T-helper 22 cell (primary cell): ENCODE measurements around the gene ZNF780A.
"Not testable (repeated sequence)": the region's sequence is repeated elsewhere in the genome, so short reads cannot be mapped to it uniquely, and the experiment has no call there.

ENCODE experiments used
- DNase-seq: peaks from one replicate; pipeline ENCODE4 v3.0.0-alpha.2; 2020; ENCODE audit warnings: low read depth

Gene ZNF780A

DNA sequence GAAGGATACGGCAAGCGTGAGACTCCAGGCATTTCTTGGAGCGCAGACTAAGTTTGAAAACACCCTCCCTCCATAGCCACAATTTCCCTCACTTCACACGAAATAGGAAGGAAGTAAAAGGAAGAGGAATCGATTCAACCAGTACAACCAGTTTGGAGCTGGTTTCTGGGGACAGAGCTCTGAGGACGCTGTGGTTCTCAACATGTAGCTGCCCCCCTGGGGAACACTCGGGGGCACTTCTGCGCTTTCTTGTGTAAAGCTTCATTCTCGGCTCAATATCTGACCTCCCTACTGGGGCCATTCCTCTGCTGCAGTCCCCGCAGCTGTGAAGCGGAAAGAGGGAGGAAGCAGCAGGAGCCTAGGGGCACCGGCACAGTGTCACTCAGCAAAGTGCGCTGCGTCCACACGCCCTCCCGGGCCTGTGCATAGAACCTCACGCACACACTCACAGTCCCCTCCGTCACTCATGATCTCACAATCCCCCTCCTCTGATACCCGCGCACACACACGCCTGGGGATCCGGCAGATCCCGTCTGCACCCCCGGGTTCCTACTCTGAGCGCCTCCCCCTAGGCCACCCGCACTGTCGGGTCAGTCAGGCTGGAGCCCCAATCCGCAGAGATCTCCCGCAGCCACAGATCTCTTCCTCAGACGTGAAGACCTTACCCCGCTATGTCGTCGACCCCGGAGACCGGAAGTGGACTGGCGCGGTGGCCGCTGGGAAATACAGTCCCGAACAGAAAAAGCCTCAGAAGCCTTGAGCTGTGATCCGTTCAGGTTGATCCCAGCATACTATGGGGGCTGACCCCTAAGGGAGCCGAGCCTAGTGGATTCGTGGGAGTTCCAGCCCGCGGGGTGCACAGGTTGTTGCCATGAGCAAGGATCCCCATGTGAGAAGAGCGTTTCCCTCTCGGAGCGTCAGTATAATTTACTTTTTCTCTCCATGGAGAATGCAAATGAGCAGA, at the start of gene ZNF780A:
Gene ZNF780A (minus strand): TSS at position 703 of the 964 bp plus-strand sequence. CDS start 6,190 bp downstream, outside the sequence.
- peak; percentile 55 for DNase-seq

DNA sequence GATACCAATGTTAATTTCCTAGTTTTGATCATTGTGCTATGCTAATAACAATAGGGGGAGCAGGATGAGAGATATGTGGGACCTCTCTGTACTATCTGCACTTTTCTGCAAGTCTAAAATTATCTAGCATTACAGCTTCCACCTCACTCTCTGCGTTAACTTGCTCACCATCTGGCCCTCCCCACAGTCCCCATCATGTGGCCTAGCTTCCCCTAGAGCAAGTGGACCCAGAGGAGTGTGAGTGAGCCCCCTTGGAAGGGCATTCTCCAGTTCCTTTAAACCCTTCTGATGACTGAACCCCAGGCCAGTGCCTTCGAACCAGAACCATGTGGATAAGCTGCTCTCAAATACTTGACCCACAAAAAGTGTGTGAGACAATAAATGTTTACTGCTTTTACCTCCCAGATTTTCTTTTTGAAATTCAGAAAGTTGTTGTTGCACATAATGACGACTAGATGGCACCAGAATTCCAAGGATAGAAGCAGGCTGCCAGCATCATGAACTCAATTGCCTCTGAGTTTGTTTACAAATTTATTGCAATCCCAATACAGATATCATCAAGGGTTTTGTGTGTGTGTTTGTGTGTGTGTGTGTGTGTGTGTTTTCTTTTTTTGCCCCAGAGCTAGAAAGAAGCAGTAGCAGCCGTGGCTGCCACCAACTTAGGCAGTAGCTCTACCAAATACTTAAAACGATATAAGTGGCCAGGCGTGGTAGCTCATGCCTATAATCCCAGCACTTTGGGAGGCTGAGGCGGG, 49.0 kb upstream of the ZNF780A start:
- no peak for DNase-seq

GRCh38 chr19:40136818-40137217, 46.1 kb upstream of the ZNF780A start:
- DNase-seq = no peak

- no peak for DNase-seq
Observed at GRCh38 chr19:40134866-40135265, 44.1 kb upstream of the ZNF780A start.

GRCh38 chr19:40133491-40133890, 42.7 kb upstream of the ZNF780A start:
- no peak for DNase-seq

DNA sequence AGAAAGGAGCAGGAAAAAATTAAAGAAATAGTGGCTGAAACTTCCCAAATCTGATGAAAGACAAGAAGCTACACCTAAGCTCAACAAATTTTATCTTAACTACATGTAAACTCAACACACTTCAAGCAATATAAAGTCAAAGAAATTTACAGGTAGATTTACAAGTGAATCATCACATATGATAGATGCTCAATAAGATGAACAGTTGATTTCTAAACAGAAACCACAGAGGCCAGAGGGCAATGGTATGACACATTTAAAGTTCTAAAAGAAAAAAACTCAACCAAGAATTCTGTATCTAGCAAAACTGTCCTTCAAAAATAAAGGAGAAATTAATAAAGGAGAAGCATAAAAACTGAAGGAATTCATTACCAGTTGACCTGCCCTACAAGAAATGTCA, 39.3 kb upstream of the ZNF780A start:
- DNase-seq = no peak

DNA sequence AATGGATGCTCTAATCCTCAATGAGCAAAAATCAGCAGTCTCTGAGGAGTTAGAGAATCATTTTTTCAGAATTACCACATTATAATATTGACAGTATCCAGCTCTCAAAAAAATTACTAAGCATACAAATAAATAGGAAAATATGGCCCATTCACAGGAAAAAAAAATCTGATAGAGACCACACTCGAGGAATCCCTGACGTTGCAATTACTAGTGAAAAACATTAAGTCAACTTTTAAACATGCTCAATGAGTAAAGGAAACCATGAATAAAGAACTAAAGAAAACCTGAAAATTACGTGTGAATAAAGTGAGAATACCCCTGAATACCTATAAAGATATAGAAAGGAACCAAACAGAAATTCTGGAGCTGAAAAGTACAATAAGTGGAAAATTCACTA, 38.7 kb upstream of the ZNF780A start:
- no peak for DNase-seq

GRCh38 chr19:40128991-40129390, 38.2 kb upstream of the ZNF780A start:
- DNase-seq = no peak

GRCh38 chr19:40119380-40119779, 28.6 kb upstream of the ZNF780A start:
- no peak for DNase-seq

DNA sequence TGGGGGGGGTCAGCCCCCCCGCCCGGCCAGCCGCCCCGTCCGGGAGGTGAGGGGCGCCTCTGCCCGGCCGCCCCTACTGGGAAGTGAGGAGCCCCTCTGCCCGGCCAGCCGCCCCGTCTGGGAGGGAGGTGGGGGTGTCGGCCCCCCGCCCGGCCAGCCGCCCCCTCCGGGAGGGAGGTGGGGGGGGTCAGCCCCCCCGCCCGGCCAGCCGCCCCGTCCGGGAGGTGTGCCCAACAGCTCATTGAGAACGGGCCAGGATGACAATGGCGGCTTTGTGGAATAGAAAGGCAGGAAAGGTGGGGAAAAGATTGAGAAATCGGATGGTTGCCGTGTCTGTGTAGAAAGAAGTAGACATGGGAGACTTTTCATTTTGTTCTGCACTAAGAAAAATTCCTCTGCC, 27.9 kb upstream of the ZNF780A start:
- DNase-seq = not testable (repeated sequence)

- DNase-seq = no peak
Observed at GRCh38 chr19:40116075-40116474, 25.3 kb upstream of the ZNF780A start.

GRCh38 chr19:40114119-40114518, 23.4 kb upstream of the ZNF780A start:
- DNase-seq = not testable (repeated sequence)

GRCh38 chr19:40112271-40112670, 21.5 kb upstream of the ZNF780A start:
- not testable (repeated sequence) for DNase-seq

DNA sequence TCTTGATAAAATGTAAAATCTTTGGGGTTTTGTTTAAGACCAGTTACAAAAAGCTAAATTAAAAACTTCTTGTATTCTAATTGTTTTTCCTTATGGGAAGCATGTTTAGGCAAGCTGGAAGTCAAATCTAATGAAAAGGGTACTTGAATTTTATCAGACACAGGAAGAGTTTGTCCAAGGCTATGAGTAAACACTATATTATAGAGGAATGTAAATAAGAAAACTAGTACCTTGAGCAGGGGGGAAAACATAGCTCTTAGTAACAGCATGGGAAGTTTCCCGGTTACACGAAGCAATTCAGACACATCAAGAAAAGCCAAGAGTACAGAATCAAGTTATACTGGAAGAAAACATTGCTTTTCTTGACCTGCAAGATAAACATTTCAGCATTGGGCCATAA, 19.8 kb upstream of the ZNF780A start:
- no peak for DNase-seq

DNA sequence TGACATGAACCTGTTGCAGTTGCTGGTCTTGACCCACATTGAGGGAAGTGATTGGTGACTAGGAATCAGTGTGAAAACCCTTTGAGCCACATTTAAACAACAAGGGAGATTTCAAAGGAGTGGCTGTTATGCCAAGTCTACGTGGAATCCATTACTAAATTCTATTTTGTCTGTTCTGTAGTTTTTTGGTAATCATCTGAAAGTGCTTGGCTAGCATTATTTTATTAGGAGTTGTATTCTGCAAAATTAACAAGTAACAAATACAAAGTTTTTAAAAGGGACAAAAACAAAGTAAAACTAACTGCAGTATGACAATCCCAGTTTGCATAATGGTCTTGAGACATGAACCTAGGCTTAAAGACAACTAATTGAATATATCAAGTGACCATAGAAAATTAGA, 14.0 kb upstream of the ZNF780A start:
- DNase-seq = no peak

GRCh38 chr19:40103600-40103999, 12.9 kb upstream of the ZNF780A start:
- DNase-seq = no peak

DNA sequence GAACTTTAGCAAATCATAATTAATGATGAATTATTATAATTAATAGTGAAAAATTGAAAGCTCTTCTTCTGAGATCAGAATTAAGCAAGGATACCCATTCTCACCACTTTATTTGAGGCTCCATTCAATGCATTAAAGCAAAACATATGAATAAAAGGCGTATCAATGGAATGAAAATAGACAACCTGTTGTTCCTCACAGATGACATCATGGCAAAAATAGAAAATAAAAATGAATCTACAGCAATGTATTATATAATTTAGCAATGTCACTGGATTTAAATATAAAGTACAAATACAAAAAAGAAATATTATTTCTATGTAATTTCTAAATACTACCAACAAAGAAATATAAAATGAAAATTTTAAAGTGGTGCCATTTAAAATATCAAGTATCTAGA, 11.1 kb upstream of the ZNF780A start:
- DNase-seq = no peak

DNA sequence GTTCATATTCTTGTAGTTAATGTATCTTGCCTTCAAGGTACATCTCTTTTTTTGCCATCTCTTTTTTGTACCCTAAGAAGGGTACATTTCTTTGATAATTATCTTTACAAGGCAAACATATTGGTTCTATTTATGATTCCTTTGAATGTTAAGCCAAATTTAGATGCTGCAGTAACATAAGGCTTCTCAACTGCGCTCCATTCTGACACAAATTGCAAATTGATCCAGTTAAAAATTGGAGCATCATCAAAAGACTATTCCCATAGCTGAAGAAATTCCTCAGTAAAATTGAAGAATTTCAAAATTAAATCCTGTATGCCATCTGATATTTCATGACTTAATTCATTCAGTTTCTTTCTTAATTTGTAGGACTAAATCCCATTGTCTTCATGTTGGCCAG, 2.7 kb upstream of the ZNF780A start:
- DNase-seq = no peak

DNA sequence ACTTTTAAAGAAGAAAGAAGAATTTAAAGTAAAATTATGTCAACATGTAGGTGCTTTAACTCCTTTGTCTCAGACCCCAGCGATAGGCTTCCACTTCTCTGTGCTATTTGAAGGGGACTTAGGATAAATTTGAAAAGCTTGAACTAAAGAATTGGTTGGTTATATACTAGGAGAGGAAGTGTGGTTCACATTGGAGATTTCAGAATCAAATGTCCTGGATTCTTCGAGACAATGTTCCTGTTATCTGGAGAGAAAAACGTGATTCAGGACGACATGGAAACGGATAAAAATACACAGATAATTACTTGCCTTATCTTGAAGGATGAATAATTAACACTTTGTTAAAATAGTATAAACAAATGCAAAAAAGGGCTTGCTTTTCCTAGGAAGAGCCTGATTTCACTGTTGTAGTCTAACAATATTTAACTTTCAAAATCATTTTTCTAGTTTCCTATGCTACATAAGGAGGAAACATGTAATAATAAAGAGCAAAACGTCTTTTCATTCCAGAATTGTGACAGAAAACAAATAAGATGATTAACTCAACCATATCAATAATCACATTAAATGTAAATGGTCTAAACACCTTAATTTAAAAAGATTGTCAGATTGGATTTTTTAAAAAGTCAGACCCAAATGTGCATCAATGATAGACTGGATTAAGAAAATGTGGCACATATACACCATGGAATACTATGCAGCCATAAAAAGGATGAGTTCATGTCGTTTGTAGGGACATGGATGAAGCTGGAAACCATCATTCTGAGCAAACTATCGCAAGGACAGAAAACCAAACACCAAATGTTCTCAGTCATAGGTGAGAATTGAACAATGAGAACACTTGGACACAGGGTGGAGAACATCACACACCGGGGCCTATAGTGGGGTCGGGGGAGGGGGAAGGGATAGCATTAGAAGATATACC, 724 bp upstream of the ZNF780A start:
- DNase-seq = no peak

- no peak for DNase-seq
Observed at GRCh38 chr19:40089462-40089861, 1.3 kb downstream of the ZNF780A start.

GRCh38 chr19:40088299-40089047, 2.3 kb downstream of the ZNF780A start:
- DNase-seq = no peak
